ENCODE data around the gene GYS1. TPM values are rescaled to one million over a fixed set of nuclear protein-coding genes. Genes with fewer than 3 reads are reported as not detected.
"Not testable (repeated sequence)": the region's sequence is repeated elsewhere in the genome, so short reads cannot be mapped to it uniquely, and the experiment has no call there.

The GYS1 gene
- total RNA-seq, 1 donor from 2014 or later, result 25.5 TPM

DNA sequence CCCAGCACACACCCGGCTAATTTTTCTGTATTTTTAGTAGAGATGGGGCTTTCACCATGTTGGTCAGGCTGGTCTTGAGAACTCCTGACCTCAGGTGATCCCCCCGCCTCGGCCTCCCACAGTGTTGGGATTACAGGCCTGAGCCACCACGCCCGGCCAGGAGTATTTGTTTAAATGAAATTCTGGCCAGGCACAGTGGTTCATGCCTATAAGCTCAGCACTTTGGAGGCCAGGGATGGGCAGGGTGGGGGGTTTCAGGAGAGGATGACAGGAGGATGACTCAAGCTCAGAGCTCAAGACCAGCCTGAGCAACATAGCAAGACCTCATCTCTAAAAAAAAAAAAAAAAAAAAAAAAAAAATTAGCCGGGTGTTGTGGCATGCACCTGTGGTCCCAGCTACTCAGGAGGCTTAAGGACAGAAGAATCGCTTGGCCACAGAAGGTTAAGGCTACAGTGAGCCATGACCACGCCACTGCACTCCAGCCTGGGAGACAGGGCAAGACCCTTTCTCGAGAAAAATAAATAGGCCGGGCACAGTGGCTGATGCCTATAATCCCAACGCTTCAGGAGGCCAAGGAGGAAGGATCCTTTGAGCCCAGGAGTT lies 67.8 kb downstream of the GYS1 start:
- no peak for FAIRE-seq
- peak; percentile 92 for DNase-seq (ENCODE audit: low read depth)
- TF ChIP-seq, protein P1, sequence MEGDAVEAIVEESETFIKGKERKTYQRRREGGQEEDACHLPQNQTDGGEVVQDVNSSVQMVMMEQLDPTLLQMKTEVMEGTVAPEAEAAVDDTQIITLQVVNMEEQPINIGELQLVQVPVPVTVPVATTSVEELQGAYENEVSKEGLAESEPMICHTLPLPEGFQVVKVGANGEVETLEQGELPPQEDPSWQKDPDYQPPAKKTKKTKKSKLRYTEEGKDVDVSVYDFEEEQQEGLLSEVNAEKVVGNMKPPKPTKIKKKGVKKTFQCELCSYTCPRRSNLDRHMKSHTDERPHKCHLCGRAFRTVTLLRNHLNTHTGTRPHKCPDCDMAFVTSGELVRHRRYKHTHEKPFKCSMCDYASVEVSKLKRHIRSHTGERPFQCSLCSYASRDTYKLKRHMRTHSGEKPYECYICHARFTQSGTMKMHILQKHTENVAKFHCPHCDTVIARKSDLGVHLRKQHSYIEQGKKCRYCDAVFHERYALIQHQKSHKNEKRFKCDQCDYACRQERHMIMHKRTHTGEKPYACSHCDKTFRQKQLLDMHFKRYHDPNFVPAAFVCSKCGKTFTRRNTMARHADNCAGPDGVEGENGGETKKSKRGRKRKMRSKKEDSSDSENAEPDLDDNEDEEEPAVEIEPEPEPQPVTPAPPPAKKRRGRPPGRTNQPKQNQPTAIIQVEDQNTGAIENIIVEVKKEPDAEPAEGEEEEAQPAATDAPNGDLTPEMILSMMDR (IDR thresholded peaks at IDR 0.05; ENCODE audit: insufficient read depth, low read length, severe bottlenecking), result no peak
- Histone ChIP-seq H3K4me3 (ENCODE audit: low read depth, low read length) (no peak overlapping the region), H3K36me3 (ENCODE audit: control insufficient read depth, insufficient read depth, low read length) (peaks cover 9% of the 10 kb centered on the region), H3K27me3 (ENCODE audit: control insufficient read depth, insufficient read depth, low read length) (no peaks in the 10 kb centered on the region)

DNA sequence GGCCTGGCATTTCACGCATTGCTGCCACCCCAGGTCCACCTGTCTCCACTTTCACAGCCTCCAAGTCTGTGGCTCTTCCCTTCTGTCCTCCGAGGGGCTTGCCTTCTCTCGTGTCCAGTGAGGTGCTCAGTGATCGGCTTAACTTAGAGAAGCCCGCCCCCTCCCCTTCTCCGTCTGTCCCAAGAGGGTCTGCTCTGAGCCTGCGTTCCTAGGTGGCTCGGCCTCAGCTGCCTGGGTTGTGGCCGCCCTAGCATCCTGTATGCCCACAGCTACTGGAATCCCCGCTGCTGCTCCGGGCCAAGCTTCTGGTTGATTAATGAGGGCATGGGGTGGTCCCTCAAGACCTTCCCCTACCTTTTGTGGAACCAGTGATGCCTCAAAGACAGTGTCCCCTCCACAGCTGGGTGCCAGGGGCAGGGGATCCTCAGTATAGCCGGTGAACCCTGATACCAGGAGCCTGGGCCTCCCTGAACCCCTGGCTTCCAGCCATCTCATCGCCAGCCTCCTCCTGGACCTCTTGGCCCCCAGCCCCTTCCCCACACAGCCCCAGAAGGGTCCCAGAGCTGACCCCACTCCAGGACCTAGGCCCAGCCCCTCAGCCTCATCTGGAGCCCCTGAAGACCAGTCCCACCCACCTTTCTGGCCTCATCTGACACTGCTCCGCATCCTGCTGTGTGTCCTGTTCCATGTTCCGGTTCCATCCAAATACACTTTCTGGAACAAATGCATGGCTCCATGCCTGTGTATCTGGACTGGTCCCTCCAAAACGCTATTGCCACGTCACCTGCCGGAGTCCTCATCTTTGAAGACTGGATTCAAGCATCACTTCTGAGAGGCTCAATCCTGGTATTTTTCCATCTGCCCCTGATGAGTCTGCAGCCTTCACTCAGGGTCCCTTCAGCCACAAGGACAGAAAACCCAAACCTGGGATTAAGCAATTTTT lies 70.3 kb downstream of the GYS1 start:
- no peak overlapping the region for H3K4me3 ChIP-seq (ENCODE audit: low read depth, low read length)
- H3K27me3 ChIP-seq (ENCODE audit: control insufficient read depth, insufficient read depth, low read length), result no peaks in the 10 kb centered on the region
- DNase-seq (ENCODE audit: low read depth), result no peak
- FAIRE-seq, result no peak
- TF ChIP-seq, protein P1 (IDR thresholded peaks at IDR 0.05; ENCODE audit: insufficient read depth, low read length, severe bottlenecking), result no peak
- H3K36me3 ChIP-seq (ENCODE audit: control insufficient read depth, insufficient read depth, low read length), result peaks cover 20% of the 10 kb centered on the region

DNA sequence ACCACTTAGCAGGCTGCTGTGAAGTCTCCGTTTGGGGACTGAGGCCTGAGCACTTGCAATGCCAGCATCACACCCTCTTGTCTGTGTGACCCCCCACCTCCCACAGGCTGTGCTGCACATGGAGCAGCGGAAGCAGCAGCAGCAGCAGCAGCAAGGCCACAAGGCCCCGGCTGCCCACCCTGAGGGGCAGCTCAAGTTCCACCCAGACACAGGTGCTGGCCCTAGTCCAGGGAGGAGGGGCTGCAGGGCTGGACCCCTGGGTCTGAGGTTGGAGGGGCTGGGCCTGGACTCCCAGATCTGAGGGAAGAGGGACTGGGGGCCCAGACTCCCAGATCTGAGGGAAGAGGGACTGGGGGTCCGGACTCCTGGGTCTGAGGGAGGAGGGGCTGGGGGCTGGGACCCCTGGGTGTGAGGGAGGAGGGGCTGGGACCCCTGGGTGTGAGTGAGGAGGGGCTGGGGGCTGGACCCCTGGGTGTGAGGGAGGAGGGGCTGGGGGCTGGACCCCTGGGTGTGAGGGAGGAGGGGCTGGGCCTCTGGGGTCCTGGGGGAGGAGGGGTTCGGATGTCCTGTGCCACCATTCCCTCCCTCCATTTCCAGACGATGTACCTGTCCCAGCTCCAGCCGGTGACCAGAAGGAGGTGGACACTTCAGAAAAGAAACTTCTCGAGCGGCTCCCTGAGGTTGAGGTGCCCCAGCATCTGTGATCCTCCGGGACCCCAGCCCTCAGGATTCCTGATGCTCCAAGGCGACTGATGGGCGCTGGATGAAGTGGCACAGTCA lies 71.2 kb downstream of the GYS1 start:
- Histone ChIP-seq H3K4me3 (ENCODE audit: low read depth, low read length) (no peak overlapping the region), H3K36me3 (ENCODE audit: control insufficient read depth, insufficient read depth, low read length) (peaks cover 20% of the 10 kb centered on the region), H3K27me3 (ENCODE audit: control insufficient read depth, insufficient read depth, low read length) (no peaks in the 10 kb centered on the region)
- TF ChIP-seq, protein P1 (IDR thresholded peaks at IDR 0.05; ENCODE audit: insufficient read depth, low read length, severe bottlenecking), result no peak
- DNase-seq (ENCODE audit: low read depth), result no peak
- no peak for FAIRE-seq

DNA sequence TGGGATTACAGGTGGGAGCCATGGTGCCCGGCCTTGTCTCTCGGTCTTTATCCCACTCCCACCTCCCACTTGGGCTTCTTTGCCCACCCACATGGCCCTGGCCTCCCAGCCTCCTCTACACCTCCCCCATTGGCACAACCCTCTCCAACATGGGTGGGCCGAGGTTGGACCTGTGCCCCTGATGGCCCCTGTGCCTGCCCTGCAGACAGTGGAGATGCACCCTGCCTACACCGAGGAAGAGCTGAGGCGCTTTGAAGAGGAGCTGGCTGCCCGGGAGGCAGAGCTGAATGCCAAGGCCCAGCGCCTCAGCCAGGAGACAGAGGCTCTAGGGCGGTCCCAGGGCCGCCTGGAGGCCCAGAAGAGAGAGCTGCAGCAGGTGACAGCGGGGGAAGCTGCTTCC lies 72.2 kb downstream of the GYS1 start:
- peaks cover 20% of the 10 kb centered on the region for H3K36me3 ChIP-seq (ENCODE audit: control insufficient read depth, insufficient read depth, low read length)

DNA sequence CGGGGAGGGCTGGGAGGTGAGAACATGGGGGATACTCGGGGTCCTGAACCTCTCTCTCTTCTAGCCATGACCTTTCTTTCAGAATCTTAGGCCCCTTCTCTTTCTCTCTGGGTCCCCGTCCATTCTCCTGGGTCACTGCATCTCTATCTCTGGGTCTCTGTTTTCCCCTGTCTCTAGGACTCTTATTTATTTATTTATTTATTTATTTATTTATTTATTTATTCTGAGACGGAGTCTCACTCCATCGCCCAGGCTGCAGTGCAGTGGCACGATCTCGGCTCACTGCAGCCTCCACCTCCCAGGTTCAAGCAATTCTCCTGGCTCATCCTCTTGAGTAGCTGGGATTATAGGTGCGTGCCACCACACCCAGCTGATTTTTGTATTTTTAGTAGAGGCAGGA lies 73.8 kb downstream of the GYS1 start:
- H3K27me3 ChIP-seq (ENCODE audit: control insufficient read depth, insufficient read depth, low read length); H3K4me3 ChIP-seq (ENCODE audit: low read depth, low read length); DNase-seq (ENCODE audit: low read depth); FAIRE-seq: not testable (repeated sequence)
- peaks cover 24% of the 10 kb centered on the region for H3K36me3 ChIP-seq (ENCODE audit: control insufficient read depth, insufficient read depth, low read length)

More for the DNA sequence above, 72.2 kb downstream of the GYS1 start:
- DNase-seq (ENCODE audit: low read depth) (no peak), FAIRE-seq (no peak)
- Histone ChIP-seq H3K4me3 (ENCODE audit: low read depth, low read length) (no peak overlapping the region), H3K27me3 (ENCODE audit: control insufficient read depth, insufficient read depth, low read length) (no peaks in the 10 kb centered on the region)
- TF ChIP-seq, protein P1 (IDR thresholded peaks at IDR 0.05; ENCODE audit: insufficient read depth, low read length, severe bottlenecking), result no peak

DNA sequence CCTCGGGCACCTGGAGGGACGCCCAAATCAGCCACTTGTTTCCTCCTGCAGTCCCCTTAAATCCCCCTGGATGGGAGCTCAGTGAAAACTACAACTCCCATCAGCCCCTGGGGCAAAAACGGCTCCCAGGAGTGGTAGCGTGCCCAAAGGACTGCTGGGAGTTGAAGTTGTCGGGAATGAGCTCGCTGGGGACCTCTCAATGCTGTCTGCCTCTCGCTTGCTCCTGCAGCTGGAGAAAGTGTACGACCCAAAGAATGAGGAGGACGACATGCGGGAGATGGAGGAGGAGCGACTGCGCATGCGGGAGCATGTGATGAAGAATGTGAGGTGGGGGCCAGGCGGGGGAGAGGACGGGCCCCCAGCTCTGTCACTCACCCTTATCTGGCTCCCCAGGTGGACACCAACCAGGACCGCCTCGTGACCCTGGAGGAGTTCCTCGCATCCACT lies 74.3 kb downstream of the GYS1 start:
- Histone ChIP-seq H3K27me3 (ENCODE audit: control insufficient read depth, insufficient read depth, low read length) (no peaks in the 10 kb centered on the region), H3K36me3 (ENCODE audit: control insufficient read depth, insufficient read depth, low read length) (peaks cover 27% of the 10 kb centered on the region), H3K4me3 (ENCODE audit: low read depth, low read length) (no peak overlapping the region)
- TF ChIP-seq, protein P1 (IDR thresholded peaks at IDR 0.05; ENCODE audit: insufficient read depth, low read length, severe bottlenecking), result no peak
- DNase-seq (ENCODE audit: low read depth) (no peak), FAIRE-seq (no peak)
